OCI-LY7 (cell line): ENCODE results near the gene BBOX1. TPM values are rescaled to one million over a fixed set of nuclear protein-coding genes. Genes with fewer than 3 reads are reported as not detected.

Experiments used
- BruUV-seq: library from RNA; stranded (reverse); fragments of 400-500 nt; replicated peaks from 2 replicates; lab custom pipeline; 2021; lab: Mats Ljungman, UMichigan
- CTCF ChIA-PET: fragments of 300-600 bp; sonication (Branson Sonifier 250); formaldehyde crosslinking; loops from one replicate; lab custom pipeline; 2022; ENCODE audit warnings: antibody characterized with exemption; ENCODE audit not compliant: unreplicated experiment; lab: Charles Lee
- POLR2A ChIA-PET: fragments of 300-600 bp; sonication (Branson Sonifier 250); formaldehyde crosslinking; loops from one replicate; lab custom pipeline; 2022; ENCODE audit warnings: antibody characterized with exemption; lab: Charles Lee
- DNase-seq: peaks from one replicate; pipeline ENCODE4 v3.0.0-alpha.2; 2015; ENCODE audit warnings: low spot score
- H2AFZ ChIP-seq: fragments of 200-600 bp; sonication (generic), shearing (Covaris generic); 2 replicates; pipeline ENCODE4 v1.6.1; 2014; ENCODE audit warnings: mild to moderate bottlenecking, antibody characterized with exemption, low read length, moderate library complexity
- H3K27ac ChIP-seq: fragments of 200-600 bp; sonication (generic); 2 replicates; pipeline ENCODE4 v1.5.1; 2014; ENCODE audit warnings: mixed run types, low read depth, mild to moderate bottlenecking, moderate library complexity, low read length, inconsistent platforms; ENCODE audit not compliant: poor library complexity, severe bottlenecking
- H3K36me3 ChIP-seq: fragments of 200-600 bp; sonication (generic); 2 replicates; pipeline ENCODE4 v1.6.1; 2014; ENCODE audit warnings: mild to moderate bottlenecking, antibody characterized with exemption, low read length, moderate library complexity, mixed read lengths; ENCODE audit not compliant: insufficient read depth
- H3K4me1 ChIP-seq: fragments of 200-600 bp; sonication (generic); 2 replicates; pipeline ENCODE4 v1.5.1; 2014; ENCODE audit warnings: mild to moderate bottlenecking, low read length; ENCODE audit not compliant: insufficient read depth, poor library complexity, severe bottlenecking
- H3K4me2 ChIP-seq: fragments of 200-600 bp; sonication (generic); 2 replicates; pipeline ENCODE4 v1.6.1; 2014; ENCODE audit warnings: mild to moderate bottlenecking, low read length
- H3K4me3 ChIP-seq: fragments of 200-600 bp; sonication (generic); 2 replicates; pipeline ENCODE4 v1.5.1; 2014; ENCODE audit warnings: mild to moderate bottlenecking, low read depth, low read length; ENCODE audit not compliant: poor library complexity, severe bottlenecking
- H3K79me2 ChIP-seq: fragments of 200-600 bp; sonication (generic); 2 replicates; pipeline ENCODE4 v1.6.1; 2016; ENCODE audit warnings: low read depth, mild to moderate bottlenecking, low read length, moderate library complexity, mixed read lengths; ENCODE audit not compliant: insufficient read depth
- H3K9me2 ChIP-seq: fragments of 200-600 bp; sonication (generic); 2 replicates; pipeline ENCODE4 v1.6.1; 2016; ENCODE audit warnings: mild to moderate bottlenecking, low read length, mixed read lengths; ENCODE audit not compliant: insufficient read depth
- H3K9me3 ChIP-seq: fragments of 200-600 bp; sonication (generic); 2 replicates; pipeline ENCODE4 v1.6.1; 2014; ENCODE audit warnings: mild to moderate bottlenecking, mixed run types, low read length, mixed read lengths
- H4K20me1 ChIP-seq: fragments of 200-600 bp; sonication (generic); 2 replicates; pipeline ENCODE4 v1.6.1; 2014; ENCODE audit warnings: mild to moderate bottlenecking, antibody characterized with exemption, low read length, moderate library complexity, mixed read lengths; ENCODE audit not compliant: insufficient read depth
- EZH2phosphoT487 ChIP-seq: fragments of 200-600 bp; sonication (generic); IDR thresholded peaks from 2 replicates; pipeline ENCODE4 v1.6.1; 2018; ENCODE audit warnings: low read depth, borderline replicate concordance, mild to moderate bottlenecking, mixed run types, antibody characterized with exemption, low read length, moderate library complexity, mixed read lengths
- intact Hi-C: fragments of 100-400 bp; cut with micrococcal nuclease; formaldehyde crosslinking; loops from one replicate; pipeline ENCODE4 v1.10.0; 2022; ENCODE audit not compliant: unreplicated experiment
- total RNA-seq, 2 experiments: library from RNA; depleted of rRNA in 1 of 2; stranded (reverse); fragments of >200 nt in 1 of 2; shearing (Covaris generic) in 1 of 2; gene quantifications; 2 replicates each; pipeline ENCODE4 v1.2.3, GENCODE V29; 2014 to 2022
- TF ChIP-seq, protein P1 (sequence below): fragments of 200-600 bp; sonication (generic); conservative IDR thresholded peaks from 2 replicates; pipeline ENCODE4 v1.5.1; 2014; ENCODE audit warnings: mild to moderate bottlenecking, antibody characterized with exemption, low read length, moderate library complexity, mixed read lengths

BBOX1 gene
- total RNA-seq, 2 experiments from 2014 or later, result not detected

GRCh38 chr11:27013781-27014361 lies 26.7 kb upstream of the BBOX1 start:
- no peak overlapping the region for H3K4me2 ChIP-seq
- H3K27ac ChIP-seq, result no peak overlapping the region
- intact Hi-C loops, result no loop called here
- H3K36me3 ChIP-seq, result no peaks in the 10 kb centered on the region
- H3K9me3 ChIP-seq, result no peaks in the 10 kb centered on the region
- H4K20me1 ChIP-seq, result no peaks in the 10 kb centered on the region
- H3K4me3 ChIP-seq, result no peak overlapping the region
- H2AFZ ChIP-seq, result peak overlapping the region; percentile 5; the same call in 1 of the 2 replicates
- no peak for DNase-seq
- H3K79me2 ChIP-seq, result no peaks in the 10 kb centered on the region
- H3K4me1 ChIP-seq, result peaks cover 7% of the 10 kb centered on the region
- ChIA-PET CTCF (no interaction called here), POLR2A (no interaction called here)
- H3K9me2 ChIP-seq, result no peaks in the 10 kb centered on the region
- BruUV-seq, result no TSS peak
- TF ChIP-seq, protein P1, sequence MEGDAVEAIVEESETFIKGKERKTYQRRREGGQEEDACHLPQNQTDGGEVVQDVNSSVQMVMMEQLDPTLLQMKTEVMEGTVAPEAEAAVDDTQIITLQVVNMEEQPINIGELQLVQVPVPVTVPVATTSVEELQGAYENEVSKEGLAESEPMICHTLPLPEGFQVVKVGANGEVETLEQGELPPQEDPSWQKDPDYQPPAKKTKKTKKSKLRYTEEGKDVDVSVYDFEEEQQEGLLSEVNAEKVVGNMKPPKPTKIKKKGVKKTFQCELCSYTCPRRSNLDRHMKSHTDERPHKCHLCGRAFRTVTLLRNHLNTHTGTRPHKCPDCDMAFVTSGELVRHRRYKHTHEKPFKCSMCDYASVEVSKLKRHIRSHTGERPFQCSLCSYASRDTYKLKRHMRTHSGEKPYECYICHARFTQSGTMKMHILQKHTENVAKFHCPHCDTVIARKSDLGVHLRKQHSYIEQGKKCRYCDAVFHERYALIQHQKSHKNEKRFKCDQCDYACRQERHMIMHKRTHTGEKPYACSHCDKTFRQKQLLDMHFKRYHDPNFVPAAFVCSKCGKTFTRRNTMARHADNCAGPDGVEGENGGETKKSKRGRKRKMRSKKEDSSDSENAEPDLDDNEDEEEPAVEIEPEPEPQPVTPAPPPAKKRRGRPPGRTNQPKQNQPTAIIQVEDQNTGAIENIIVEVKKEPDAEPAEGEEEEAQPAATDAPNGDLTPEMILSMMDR, result no peak
- TF ChIP-seq EZH2phosphoT487, result no peak

- H3K4me1 ChIP-seq, result no peaks in the 10 kb centered on the region
- intact Hi-C loops, result no loop called here
- H3K27ac ChIP-seq, result no peak overlapping the region
- no peaks in the 10 kb centered on the region for H3K79me2 ChIP-seq
- POLR2A ChIA-PET, result interaction anchor here (0.8 to 1.1 kb wide), 2 partner anchors 10 to 12 kb away, joined by 3 to 4 read pairs; no protein-coding TSS in a partner anchor
- no peak overlapping the region for H3K4me3 ChIP-seq
- no peak overlapping the region for H3K4me2 ChIP-seq
- H2AFZ ChIP-seq, result no peak overlapping the region
- CTCF ChIA-PET, result no interaction called here
- no peaks in the 10 kb centered on the region for H3K36me3 ChIP-seq
- TF ChIP-seq, protein P1, result no peak
- TF ChIP-seq EZH2phosphoT487, result no peak
- DNase-seq, result no peak
- no peaks in the 10 kb centered on the region for H4K20me1 ChIP-seq
- no TSS peak for BruUV-seq
- no peaks in the 10 kb centered on the region for H3K9me3 ChIP-seq
- no peaks in the 10 kb centered on the region for H3K9me2 ChIP-seq
Measured at GRCh38 chr11:27018902-27019529, 21.6 kb upstream of the BBOX1 start.

GRCh38 chr11:27020751-27021150 lies 19.9 kb upstream of the BBOX1 start:
- no peaks in the 10 kb centered on the region for H3K9me2 ChIP-seq
- no peak overlapping the region for H3K27ac ChIP-seq
- no TSS peak for BruUV-seq
- H3K4me3 ChIP-seq, result no peak overlapping the region
- no peak for TF ChIP-seq EZH2phosphoT487
- TF ChIP-seq, protein P1, result no peak
- H3K4me2 ChIP-seq, result no peak overlapping the region
- H4K20me1 ChIP-seq, result no peaks in the 10 kb centered on the region
- no peak overlapping the region for H2AFZ ChIP-seq
- intact Hi-C loops, result no loop called here
- POLR2A ChIA-PET, result no interaction called here
- DNase-seq, result no peak
- H3K36me3 ChIP-seq, result no peaks in the 10 kb centered on the region
- no peaks in the 10 kb centered on the region for H3K79me2 ChIP-seq
- no peaks in the 10 kb centered on the region for H3K9me3 ChIP-seq
- no peaks in the 10 kb centered on the region for H3K4me1 ChIP-seq
- CTCF ChIA-PET, result no interaction called here
